HG02840 (cell line): ENCODE results near the gene SETBP1.

Experiments used
- ATAC-seq: cut with Tn5 transposase; IDR thresholded peaks from one replicate; pipeline ENCODE4 v1.9.1; 2021; ENCODE audit warnings: mild to moderate bottlenecking, moderate library complexity, moderate number of reproducible peaks; ENCODE audit not compliant: unreplicated experiment, low FRiP score

SETBP1 gene

GRCh38 chr18:45116116-45116515, 435.4 kb downstream of the SETBP1 start:
- ATAC-seq, result no peak
